GM12873 (cell line): ENCODE results near the gene CIITA.

ENCODE experiments used
- CTCF ChIP-seq: IDR thresholded peaks from 2 replicates; pipeline ENCODE4 v1.5.1; 2012; ENCODE audit warnings: low read depth, mild to moderate bottlenecking, moderate library complexity, low read length, control low read depth; ENCODE audit not compliant: insufficient read depth; ENCODE audit errors: missing control alignments

The CIITA gene, protein sequence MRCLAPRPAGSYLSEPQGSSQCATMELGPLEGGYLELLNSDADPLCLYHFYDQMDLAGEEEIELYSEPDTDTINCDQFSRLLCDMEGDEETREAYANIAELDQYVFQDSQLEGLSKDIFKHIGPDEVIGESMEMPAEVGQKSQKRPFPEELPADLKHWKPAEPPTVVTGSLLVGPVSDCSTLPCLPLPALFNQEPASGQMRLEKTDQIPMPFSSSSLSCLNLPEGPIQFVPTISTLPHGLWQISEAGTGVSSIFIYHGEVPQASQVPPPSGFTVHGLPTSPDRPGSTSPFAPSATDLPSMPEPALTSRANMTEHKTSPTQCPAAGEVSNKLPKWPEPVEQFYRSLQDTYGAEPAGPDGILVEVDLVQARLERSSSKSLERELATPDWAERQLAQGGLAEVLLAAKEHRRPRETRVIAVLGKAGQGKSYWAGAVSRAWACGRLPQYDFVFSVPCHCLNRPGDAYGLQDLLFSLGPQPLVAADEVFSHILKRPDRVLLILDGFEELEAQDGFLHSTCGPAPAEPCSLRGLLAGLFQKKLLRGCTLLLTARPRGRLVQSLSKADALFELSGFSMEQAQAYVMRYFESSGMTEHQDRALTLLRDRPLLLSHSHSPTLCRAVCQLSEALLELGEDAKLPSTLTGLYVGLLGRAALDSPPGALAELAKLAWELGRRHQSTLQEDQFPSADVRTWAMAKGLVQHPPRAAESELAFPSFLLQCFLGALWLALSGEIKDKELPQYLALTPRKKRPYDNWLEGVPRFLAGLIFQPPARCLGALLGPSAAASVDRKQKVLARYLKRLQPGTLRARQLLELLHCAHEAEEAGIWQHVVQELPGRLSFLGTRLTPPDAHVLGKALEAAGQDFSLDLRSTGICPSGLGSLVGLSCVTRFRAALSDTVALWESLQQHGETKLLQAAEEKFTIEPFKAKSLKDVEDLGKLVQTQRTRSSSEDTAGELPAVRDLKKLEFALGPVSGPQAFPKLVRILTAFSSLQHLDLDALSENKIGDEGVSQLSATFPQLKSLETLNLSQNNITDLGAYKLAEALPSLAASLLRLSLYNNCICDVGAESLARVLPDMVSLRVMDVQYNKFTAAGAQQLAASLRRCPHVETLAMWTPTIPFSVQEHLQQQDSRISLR

GRCh38 chr16:10876799-10877341 lies at the start of gene CIITA:
Gene CIITA (plus strand): TSS chr16:10877202. CDS start chr16:10877331, 129 bp downstream.
- no peak for TF ChIP-seq CTCF

GRCh38 chr16:10827691-10828341 lies 49.2 kb upstream of the CIITA start:
- TF ChIP-seq CTCF: no peak

- no peak for TF ChIP-seq CTCF
Measured at GRCh38 chr16:10828851-10829366, 48.1 kb upstream of the CIITA start.

DNA sequence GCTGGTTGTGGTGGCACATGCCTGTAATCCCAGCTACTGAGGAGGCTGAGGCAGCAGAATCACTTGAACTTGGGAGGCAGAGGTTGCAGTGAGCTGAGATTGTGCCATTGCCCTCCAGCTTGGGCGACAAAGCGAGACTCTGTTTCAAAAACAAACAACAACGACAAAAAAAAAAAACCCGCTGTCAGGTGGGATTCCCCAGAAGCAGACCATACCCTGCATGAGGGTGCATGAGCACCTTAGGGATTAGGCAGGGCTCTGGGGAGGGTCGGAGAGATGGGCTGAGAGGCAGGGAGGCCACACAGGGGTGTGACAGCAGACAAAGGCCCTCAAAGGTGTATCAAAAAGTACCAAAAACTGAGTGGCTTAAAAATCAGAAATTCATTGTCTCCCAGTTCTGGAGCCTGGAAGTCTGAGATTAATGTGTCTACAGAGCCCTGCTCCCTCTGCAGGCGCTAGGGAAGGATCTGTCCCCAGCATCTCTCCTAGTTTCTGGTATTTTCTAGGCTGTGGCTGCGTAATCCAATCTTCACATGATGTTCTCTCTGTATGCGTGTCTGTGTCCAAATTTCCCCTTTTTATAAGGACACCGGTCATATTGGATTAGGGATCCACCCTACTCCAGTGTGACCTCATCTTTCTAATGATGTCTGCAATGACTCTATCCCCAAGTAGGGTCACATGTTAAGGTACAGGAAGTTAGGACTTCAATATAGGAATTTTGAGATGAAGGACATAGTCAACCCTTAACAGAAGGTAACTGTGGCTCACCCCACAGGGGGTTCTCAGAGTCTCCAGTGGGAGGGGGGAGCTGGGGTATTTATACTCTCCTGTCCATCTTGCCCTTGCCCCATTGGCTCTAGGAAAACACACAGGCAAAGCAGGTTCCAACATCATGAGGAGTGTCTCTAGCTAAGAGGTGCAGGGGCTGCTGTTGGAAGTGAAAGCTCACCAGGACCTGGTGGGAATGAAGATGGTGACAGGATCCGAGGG lies 44.8 kb upstream of the CIITA start:
- TF ChIP-seq CTCF: no peak

DNA sequence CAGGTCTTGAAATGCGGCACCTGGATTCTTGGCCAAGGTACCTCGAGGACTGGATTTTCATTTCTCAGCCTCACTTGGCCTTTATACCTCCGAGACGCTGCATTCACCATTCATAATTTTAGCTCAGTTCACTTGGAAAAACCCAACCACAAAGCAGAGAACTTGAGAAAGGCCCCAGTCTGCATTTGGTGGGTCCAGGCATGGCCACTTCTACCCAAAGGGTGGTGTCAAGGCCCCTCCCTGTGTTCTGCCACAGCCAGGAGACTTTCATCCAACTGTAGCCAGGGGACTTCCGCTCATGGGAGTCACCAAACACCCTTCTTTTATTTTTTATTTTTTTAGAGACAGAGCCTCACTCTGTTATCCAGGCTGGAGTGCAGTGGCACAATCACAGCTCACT lies 43.7 kb upstream of the CIITA start:
- TF ChIP-seq CTCF: no peak

DNA sequence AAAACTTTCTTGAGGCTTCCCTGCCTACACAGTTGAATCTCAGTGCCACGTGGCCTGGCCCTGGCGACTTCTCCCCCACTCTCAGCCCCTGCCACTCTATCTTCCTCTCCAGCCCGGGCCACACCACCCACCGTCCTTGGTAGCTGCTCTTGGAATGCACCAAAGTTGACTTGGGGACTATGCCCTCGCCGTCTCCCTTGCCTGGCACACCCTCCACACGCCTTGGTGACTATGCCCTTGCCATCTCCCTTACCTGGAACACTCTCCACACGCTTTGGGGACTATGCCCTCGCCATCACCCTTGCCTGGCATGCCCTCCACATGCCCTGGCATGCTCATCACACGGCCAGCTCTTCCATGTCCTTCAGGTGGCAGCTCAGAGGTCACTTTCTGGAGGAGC lies 42.9 kb upstream of the CIITA start:
- no peak for TF ChIP-seq CTCF
